Fibroblast of lung (primary cell): ENCODE data around the gene PLK2.

Experiments used
- CTCF ChIP-seq, 2 donors: IDR thresholded peaks in 1 of 2; conservative IDR thresholded peaks in 1 of 2; 1 replicate in 1 of 2; 2 replicates in 1 of 2; pipeline ENCODE4 v1.5.1; 2011 to 2012; ENCODE audit warnings: low read length in 2 of 2, control low read depth in 1 of 2, inconsistent platforms in 1 of 2, low read depth in 1 of 2, mild to moderate bottlenecking in 1 of 2
- EZH2 ChIP-seq: IDR thresholded peaks from 2 replicates; pipeline ENCODE4 v1.5.1; 2012; ENCODE audit warnings: low read length, control low read depth, mild to moderate bottlenecking; ENCODE audit errors: missing control alignments

- TF ChIP-seq CTCF (conservative IDR thresholded peaks at IDR 0.05 in 1 of 2, IDR thresholded peaks at IDR 0.05 in 1 of 2; ENCODE audit: low read depth in 1 of 2, low read length in 2 of 2) (no peak), EZH2 (no peak)
These were observed 48.5 kb downstream of the PLK2 start for GRCh38 chr5:58411372-58411771.
